HG02610 (cell line): Measurements from ENCODE around the gene UNC5C.

Source experiments
- ATAC-seq: cut with Tn5 transposase; IDR thresholded peaks from one replicate; pipeline ENCODE4 v1.9.1; 2021; ENCODE audit warnings: mild to moderate bottlenecking, moderate library complexity; ENCODE audit not compliant: unreplicated experiment

Gene UNC5C

GRCh38 chr4:95546866-95547714 is 1.7 kb downstream of the UNC5C start:
- no peak for ATAC-seq

GRCh38 chr4:95546221-95546620 is 2.6 kb downstream of the UNC5C start:
- no peak for ATAC-seq

- ATAC-seq: no peak
Measured at GRCh38 chr4:95545546-95545945, 3.2 kb downstream of the UNC5C start.

- no peak for ATAC-seq
Measured at GRCh38 chr4:95544113-95545103, 4.4 kb downstream of the UNC5C start.

GRCh38 chr4:95541889-95542607 is 6.7 kb downstream of the UNC5C start:
- ATAC-seq: peak; percentile 87

GRCh38 chr4:95541094-95541493 is 7.7 kb downstream of the UNC5C start:
- ATAC-seq: no peak

GRCh38 chr4:95540227-95540626 is 8.5 kb downstream of the UNC5C start:
- no peak for ATAC-seq

- ATAC-seq: no peak
Measured at GRCh38 chr4:95539106-95539505, 9.7 kb downstream of the UNC5C start.

- ATAC-seq: no peak
Measured at GRCh38 chr4:95537863-95538488, 10.8 kb downstream of the UNC5C start.

GRCh38 chr4:95537191-95537590 is 11.6 kb downstream of the UNC5C start:
- ATAC-seq: no peak

- no peak for ATAC-seq
Measured at GRCh38 chr4:95536650-95537049, 12.1 kb downstream of the UNC5C start.

- no peak for ATAC-seq
Measured at GRCh38 chr4:95535180-95535579, 13.6 kb downstream of the UNC5C start.

- no peak for ATAC-seq
Measured at GRCh38 chr4:95534032-95534431, 14.7 kb downstream of the UNC5C start.

- no peak for ATAC-seq
Measured at GRCh38 chr4:95533254-95533653, 15.5 kb downstream of the UNC5C start.

- no peak for ATAC-seq
Measured at GRCh38 chr4:95532305-95532704, 16.5 kb downstream of the UNC5C start.

- no peak for ATAC-seq
Measured at GRCh38 chr4:95531141-95531540, 17.6 kb downstream of the UNC5C start.

GRCh38 chr4:95529946-95530345 is 18.8 kb downstream of the UNC5C start:
- ATAC-seq: no peak

- ATAC-seq: no peak
Measured at GRCh38 chr4:95528388-95528948, 20.3 kb downstream of the UNC5C start.

GRCh38 chr4:95526075-95526474 is 22.7 kb downstream of the UNC5C start:
- no peak for ATAC-seq

GRCh38 chr4:95524729-95525128 is 24.0 kb downstream of the UNC5C start:
- no peak for ATAC-seq
